GM12864 (cell line): ENCODE measurements around the gene UFSP1.

Experiments used
- DNase-seq: peaks from one replicate; pipeline ENCODE4 v3.0.0-alpha.2; 2011; ENCODE audit warnings: low read depth
- H3K4me3 ChIP-seq: 2 replicates; pipeline ENCODE4 v1.5.1; 2011; ENCODE audit warnings: mild to moderate bottlenecking, low read depth, low read length, control low read depth
- CTCF ChIP-seq: IDR thresholded peaks from 2 replicates; pipeline ENCODE4 v1.5.1; 2011; ENCODE audit warnings: low read depth, mild to moderate bottlenecking, moderate library complexity, low read length, control low read depth, inconsistent platforms; ENCODE audit errors: missing control alignments

UFSP1 gene

GRCh38 chr7:100890653-100891567, 1.4 kb upstream of the UFSP1 start:
- TF ChIP-seq CTCF, result no peak
- H3K4me3 ChIP-seq, result peak overlapping the region; percentile 55
- no peak for DNase-seq

- peak overlapping the region; percentile 90 for H3K4me3 ChIP-seq
- TF ChIP-seq CTCF, result no peak
- no peak for DNase-seq
These were observed 1.1 kb downstream of the UFSP1 start for GRCh38 chr7:100888291-100888987.

GRCh38 chr7:100887516-100888290, 1.8 kb downstream of the UFSP1 start:
- H3K4me3 ChIP-seq, result peak overlapping the region; percentile 90
- no peak for TF ChIP-seq CTCF
- DNase-seq, result peak; percentile 61

GRCh38 chr7:100886936-100887515, 2.5 kb downstream of the UFSP1 start:
- DNase-seq, result no peak
- no peak for TF ChIP-seq CTCF
- H3K4me3 ChIP-seq, result peak overlapping the region; percentile 11; the same call in 1 of the 2 replicates

- DNase-seq, result no peak
- TF ChIP-seq CTCF, result no peak
- no peak overlapping the region for H3K4me3 ChIP-seq
These were observed 3.2 kb downstream of the UFSP1 start for GRCh38 chr7:100886142-100886935.
